Stimulated activated naive CD8-positive, alpha-beta T cell treated with anti-CD3 and anti-CD28 coated beads, Interleukin-15, Interleukin-2, amounts not matched to agents 100 U/mL and 50 U/mL, for 24 hours (primary cell): ENCODE results near the gene LGALS12.

ENCODE experiments used
- ATAC-seq: fragments of 150-1000 bp; cut with Tn5 transposase; one replicate; pipeline ENCODE4 v1.10.0; 2021
- DNase-seq: peaks from one replicate; pipeline ENCODE4 v3.0.0; 2021

The LGALS12 gene

DNA sequence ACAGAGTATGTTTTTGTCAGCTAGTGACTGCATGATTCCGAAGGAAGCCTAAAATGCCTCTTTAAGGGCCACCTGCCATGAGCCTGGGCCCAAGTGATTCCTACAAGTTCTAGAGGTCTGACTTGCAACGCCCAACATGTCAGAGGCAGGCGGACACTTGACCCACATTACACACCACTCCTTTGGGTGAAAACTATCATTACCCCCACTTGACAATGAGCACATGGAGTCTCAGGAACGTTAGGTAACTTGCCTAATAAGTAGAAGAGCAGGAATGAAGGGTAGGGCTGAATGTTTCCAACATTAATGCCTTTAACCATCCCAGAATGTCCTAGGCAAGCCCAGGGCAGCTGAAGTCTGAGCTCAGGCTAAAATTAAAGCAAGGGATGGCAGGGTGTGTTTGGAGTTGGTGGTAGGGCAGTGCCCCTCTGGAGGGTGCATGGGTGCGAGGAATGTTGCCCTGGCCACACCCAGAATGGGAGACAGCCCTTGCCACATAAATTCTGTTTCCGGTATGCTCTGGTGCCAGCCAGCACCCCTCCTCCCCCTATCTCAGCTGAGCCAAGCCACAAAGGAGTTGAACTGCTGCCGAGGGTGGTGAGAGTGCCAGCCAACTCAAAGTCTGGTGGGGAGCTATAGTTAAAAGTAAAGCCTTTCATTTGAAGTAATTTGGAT is 54.8 kb downstream of the LGALS12 start:
- DNase-seq (no peak), ATAC-seq (no peak)

DNA sequence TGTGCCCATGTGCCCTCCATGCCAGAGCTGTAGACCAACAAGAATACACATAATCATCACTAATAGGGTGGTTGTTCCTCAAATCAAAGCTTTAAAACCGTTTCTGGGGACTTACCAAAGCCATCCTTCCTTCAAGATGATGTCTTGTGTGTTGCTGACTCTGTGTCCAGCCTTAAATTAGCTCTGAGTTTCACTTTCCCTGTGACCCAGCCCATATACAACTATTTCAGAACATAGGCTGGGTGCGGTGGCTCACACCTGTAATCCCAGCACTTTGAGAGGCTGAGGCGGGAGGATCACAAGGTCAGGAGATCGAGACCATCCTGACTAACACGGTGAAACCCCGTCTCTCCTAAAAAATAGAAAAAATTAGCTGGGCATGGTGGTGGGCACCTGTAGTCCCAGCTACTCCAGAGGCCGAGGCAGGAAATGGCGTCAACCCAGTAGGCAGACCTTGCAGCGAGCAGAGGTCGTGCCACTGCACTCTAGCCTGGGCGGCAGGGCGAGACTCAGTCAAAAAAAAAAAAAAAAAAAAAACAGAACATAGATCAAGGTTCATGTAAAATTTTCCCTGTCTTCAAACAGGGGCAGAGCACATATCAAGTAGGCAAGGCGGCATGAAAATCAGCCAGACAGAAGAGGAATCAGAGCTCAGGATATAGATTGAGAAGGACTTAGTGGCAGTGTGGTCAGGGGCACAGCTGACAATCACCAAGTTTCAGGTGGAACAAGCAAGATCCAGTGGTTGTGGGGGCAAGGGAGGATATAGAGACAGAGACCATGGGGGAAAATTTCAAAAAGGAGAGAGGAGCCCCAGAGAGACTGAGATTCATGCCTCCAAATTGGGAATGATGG is 57.5 kb downstream of the LGALS12 start, which contains the start of gene PLAAT2:
PLAAT2 (minus strand) TSS at position 179 of the 855 bp plus-strand sequence; CDS start at position 124, 55 bp downstream.
- ATAC-seq (no peak), DNase-seq (no peak)

DNA sequence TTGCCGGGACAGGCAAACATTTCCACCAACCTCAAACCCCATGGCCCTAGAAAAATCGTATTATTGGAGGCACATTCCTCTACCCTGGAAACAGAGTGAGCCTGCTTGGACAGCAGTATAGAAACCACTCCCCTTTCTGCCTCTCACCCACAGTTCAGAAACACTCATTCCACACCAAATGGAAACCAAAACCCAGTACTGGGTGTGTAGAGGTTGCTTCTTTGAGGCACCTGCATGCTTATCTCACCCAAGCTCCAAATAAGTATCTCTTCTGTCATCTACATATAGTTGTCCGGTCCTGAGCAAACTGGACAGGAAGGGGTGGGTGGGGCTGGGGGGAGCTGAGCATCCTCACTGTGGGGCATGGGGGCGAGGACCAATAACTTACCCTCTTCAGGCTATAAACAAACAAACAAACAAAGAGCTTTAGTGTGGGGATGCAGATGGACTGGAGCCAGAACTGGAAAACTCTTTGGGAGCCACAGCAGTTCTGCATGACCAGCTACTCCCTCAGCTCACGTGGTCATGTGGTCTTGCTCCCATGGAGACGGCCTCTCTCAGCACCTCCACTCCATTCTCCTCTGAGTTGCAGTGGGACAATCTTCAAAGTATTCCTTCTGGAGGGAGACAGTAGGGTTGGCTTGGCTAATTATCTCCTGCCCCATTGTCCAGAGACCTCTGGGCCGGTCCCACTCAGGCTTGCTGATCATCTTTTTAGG is 58.3 kb downstream of the LGALS12 start:
- peak; percentile 57 for ATAC-seq

DNA sequence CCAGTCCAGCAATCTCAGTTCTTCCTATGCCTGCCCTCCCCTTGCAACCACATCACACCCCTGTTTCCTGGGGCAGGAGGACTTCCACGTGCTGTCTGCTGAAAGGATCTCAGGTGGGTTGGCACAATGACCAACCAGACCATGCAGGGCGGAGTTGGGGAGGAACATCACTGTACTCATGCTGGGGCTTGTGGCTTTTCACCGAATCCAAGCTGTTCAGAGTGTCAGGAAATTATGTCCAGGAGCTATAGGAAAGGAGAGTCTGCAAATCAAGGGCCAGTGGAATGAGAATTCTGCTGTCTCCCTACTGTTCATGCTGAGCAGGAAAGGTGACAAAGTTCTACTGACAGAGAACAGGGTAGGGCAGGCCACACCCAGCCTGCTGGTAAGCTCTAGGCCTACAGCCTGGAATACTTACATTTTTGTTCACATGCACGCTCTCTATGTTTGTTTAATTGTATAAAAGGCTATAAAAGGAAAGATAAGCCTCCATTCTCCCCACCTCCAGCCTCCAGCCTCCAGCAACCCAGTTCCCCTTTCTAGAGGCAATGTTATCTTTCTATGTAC is 59.0 kb downstream of the LGALS12 start:
- DNase-seq (no peak), ATAC-seq (no peak)

More for the DNA sequence above, 58.3 kb downstream of the LGALS12 start:
- no peak for DNase-seq
